IPS DF 4.7 (cell line): ENCODE data around the gene RNF39.

Source experiments
- DNase-seq: peaks from one replicate; pipeline ENCODE4 v3.0.0-alpha.2; 2013; ENCODE audit warnings: low spot score; ENCODE audit errors: extremely low read depth

The RNF39 gene

GRCh38 chr6:30096829-30097228, 21.3 kb upstream of the RNF39 start:
- DNase-seq, result no peak

- DNase-seq, result no peak
Observed at GRCh38 chr6:30093951-30094661, 18.5 kb upstream of the RNF39 start.

GRCh38 chr6:30092852-30093543, 17.4 kb upstream of the RNF39 start:
- no peak for DNase-seq

GRCh38 chr6:30091577-30092381, 16.2 kb upstream of the RNF39 start:
- no peak for DNase-seq

- DNase-seq, result no peak
Observed at GRCh38 chr6:30087876-30088275, 12.3 kb upstream of the RNF39 start.

- no peak for DNase-seq
Observed at GRCh38 chr6:30077218-30077617, 1.6 kb upstream of the RNF39 start.

GRCh38 chr6:30075790-30076732, 492 bp upstream of the RNF39 start:
- no peak for DNase-seq

GRCh38 chr6:30074331-30075093, 1.1 kb downstream of the RNF39 start:
- DNase-seq, result no peak

- DNase-seq, result no peak
Observed at GRCh38 chr6:30073489-30074235, 1.9 kb downstream of the RNF39 start.

- no peak for DNase-seq
Observed at GRCh38 chr6:30071858-30072257, 3.7 kb downstream of the RNF39 start.

GRCh38 chr6:30071081-30071818, 4.3 kb downstream of the RNF39 start:
- DNase-seq, result no peak

GRCh38 chr6:30067460-30068139, 8.0 kb downstream of the RNF39 start:
- no peak for DNase-seq

- DNase-seq, result peak; percentile 97
Observed at GRCh38 chr6:30066577-30067459, 8.8 kb downstream of the RNF39 start, which contains the start of gene PPP1R11. Gene PPP1R11 (plus strand): TSS chr6:30067198. CDS start chr6:30067411, 213 bp downstream.

- no peak for DNase-seq
Observed at GRCh38 chr6:30066082-30066481, 9.5 kb downstream of the RNF39 start.

GRCh38 chr6:30063315-30063714, 12.3 kb downstream of the RNF39 start:
- DNase-seq, result no peak

- DNase-seq, result no peak
Observed at GRCh38 chr6:30062471-30063178, 12.9 kb downstream of the RNF39 start.
